Skeletal muscle satellite cell (primary cell): ENCODE data around the gene ERICH6.
"Not testable (repeated sequence)": the region's sequence is repeated elsewhere in the genome, so short reads cannot be mapped to it uniquely, and the experiment has no call there.

ENCODE experiments used
- H3K27me3 ChIP-seq: 2 replicates; pipeline ENCODE4 v1.7.0; 2013; ENCODE audit warnings: low read length; ENCODE audit not compliant: control insufficient read depth, insufficient read depth
- H3K36me3 ChIP-seq: 2 replicates; pipeline ENCODE4 v1.7.0; 2013; ENCODE audit warnings: mild to moderate bottlenecking, control low read depth, low read length; ENCODE audit not compliant: insufficient read depth
- H3K4me1 ChIP-seq: 2 replicates; pipeline ENCODE4 v1.7.0; 2013; ENCODE audit warnings: low read length; ENCODE audit not compliant: control insufficient read depth, insufficient read depth
- H3K4me2 ChIP-seq: 2 replicates; pipeline ENCODE4 v1.7.0; 2013; ENCODE audit warnings: mild to moderate bottlenecking, low read length
- H3K4me3 ChIP-seq: 2 replicates; pipeline ENCODE4 v1.7.0; 2013; ENCODE audit warnings: low read length
- H3K9ac ChIP-seq: 2 replicates; pipeline ENCODE4 v1.7.0; 2013; ENCODE audit warnings: mild to moderate bottlenecking, low read depth, low read length, moderate library complexity
- H3K9me3 ChIP-seq: replicated peaks from 2 replicates; pipeline ENCODE4 v1.7.0; 2013; ENCODE audit warnings: mild to moderate bottlenecking, control low read depth, low read length

Gene ERICH6

GRCh38 chr3:150626148-150626930 lies 77.4 kb downstream of the ERICH6 start:
- Histone ChIP-seq H3K4me3 (no peak overlapping the region), H3K9ac (no peak overlapping the region), H3K27me3 (no peaks in the 10 kb centered on the region), H3K36me3 (peaks cover 30% of the 10 kb centered on the region), H3K4me2 (no peak overlapping the region), H3K4me1 (peaks cover 15% of the 10 kb centered on the region), H3K9me3 (no peaks in the 10 kb centered on the region)

- H3K4me2 ChIP-seq: peak overlapping the region; percentile 8
- H3K27me3 ChIP-seq: no peaks in the 10 kb centered on the region
- no peaks in the 10 kb centered on the region for H3K9me3 ChIP-seq
- no peak overlapping the region for H3K9ac ChIP-seq
- H3K36me3 ChIP-seq: peaks cover 23% of the 10 kb centered on the region
- peaks cover 15% of the 10 kb centered on the region for H3K4me1 ChIP-seq
- no peak overlapping the region for H3K4me3 ChIP-seq
Observed at GRCh38 chr3:150623945-150624344, 79.8 kb downstream of the ERICH6 start.

GRCh38 chr3:150622955-150623354 lies 80.8 kb downstream of the ERICH6 start:
- peaks cover 15% of the 10 kb centered on the region for H3K4me1 ChIP-seq
- not testable (repeated sequence) for H3K27me3 ChIP-seq, H3K4me3 ChIP-seq, H3K9me3 ChIP-seq, H3K9ac ChIP-seq
- H3K4me2 ChIP-seq: peak overlapping the region; percentile 30
- H3K36me3 ChIP-seq: peaks cover 23% of the 10 kb centered on the region

GRCh38 chr3:150620002-150620689 lies 83.6 kb downstream of the ERICH6 start:
- Histone ChIP-seq H3K4me1 (peaks cover 15% of the 10 kb centered on the region), H3K4me2 (no peak overlapping the region), H3K4me3 (no peak overlapping the region), H3K9ac (no peak overlapping the region), H3K36me3 (peaks cover 2% of the 10 kb centered on the region), H3K9me3 (no peaks in the 10 kb centered on the region), H3K27me3 (no peaks in the 10 kb centered on the region)

- Histone ChIP-seq H3K9ac (no peak overlapping the region), H3K36me3 (peaks cover 18% of the 10 kb centered on the region), H3K9me3 (no peaks in the 10 kb centered on the region), H3K27me3 (no peaks in the 10 kb centered on the region), H3K4me1 (peaks cover 4% of the 10 kb centered on the region), H3K4me2 (no peak overlapping the region), H3K4me3 (no peak overlapping the region)
Observed at GRCh38 chr3:150613709-150614480, 89.8 kb downstream of the ERICH6 start.

GRCh38 chr3:150613034-150613433 lies 90.7 kb downstream of the ERICH6 start:
- Histone ChIP-seq H3K9ac (no peak overlapping the region), H3K27me3 (no peaks in the 10 kb centered on the region), H3K36me3 (peaks cover 18% of the 10 kb centered on the region), H3K4me1 (peaks cover 4% of the 10 kb centered on the region), H3K4me3 (no peak overlapping the region), H3K4me2 (no peak overlapping the region), H3K9me3 (no peaks in the 10 kb centered on the region)

GRCh38 chr3:150612494-150612893 lies 91.2 kb downstream of the ERICH6 start:
- Histone ChIP-seq H3K4me1 (peaks cover 4% of the 10 kb centered on the region), H3K27me3 (no peaks in the 10 kb centered on the region), H3K9me3 (no peaks in the 10 kb centered on the region), H3K9ac (no peak overlapping the region), H3K36me3 (peaks cover 18% of the 10 kb centered on the region), H3K4me3 (no peak overlapping the region), H3K4me2 (no peak overlapping the region)

GRCh38 chr3:150611666-150612065 lies 92.1 kb downstream of the ERICH6 start:
- H3K9ac ChIP-seq: no peak overlapping the region
- H3K4me3 ChIP-seq: no peak overlapping the region
- no peaks in the 10 kb centered on the region for H3K9me3 ChIP-seq
- H3K4me1 ChIP-seq: peaks cover 4% of the 10 kb centered on the region
- H3K36me3 ChIP-seq: peaks cover 18% of the 10 kb centered on the region
- no peaks in the 10 kb centered on the region for H3K27me3 ChIP-seq
- H3K4me2 ChIP-seq: no peak overlapping the region

- Histone ChIP-seq H3K36me3 (peaks cover 23% of the 10 kb centered on the region), H3K27me3 (no peaks in the 10 kb centered on the region), H3K4me2 (no peak overlapping the region), H3K9ac (no peak overlapping the region), H3K4me1 (peaks cover 8% of the 10 kb centered on the region), H3K9me3 (no peaks in the 10 kb centered on the region), H3K4me3 (no peak overlapping the region)
Observed at GRCh38 chr3:150610785-150611184, 92.9 kb downstream of the ERICH6 start.

GRCh38 chr3:150609988-150610387 lies 93.7 kb downstream of the ERICH6 start:
- Histone ChIP-seq H3K4me1 (peaks cover 12% of the 10 kb centered on the region), H3K9ac (no peak overlapping the region), H3K4me2 (no peak overlapping the region), H3K9me3 (no peaks in the 10 kb centered on the region), H3K27me3 (no peaks in the 10 kb centered on the region), H3K4me3 (no peak overlapping the region), H3K36me3 (peaks cover 23% of the 10 kb centered on the region)
